ENCODE measurements around the gene FHAD1.

Gene FHAD1

GRCh38 chr1:15226388-15227255 lies 20.4 kb upstream of the FHAD1 start:
- Histone ChIP-seq H3K4me1 (ENCODE audit: control insufficient read depth, low read length) (no peaks in the 10 kb centered on the region), H3K9me3 (ENCODE audit: control insufficient read depth, insufficient read depth, low read length) (no peaks in the 10 kb centered on the region), H3K4me3 (ENCODE audit: low read length) (no peak overlapping the region), H3K27me3 (ENCODE audit: control insufficient read depth, low read length) (no peaks in the 10 kb centered on the region), H4K20me1 (ENCODE audit: control insufficient read depth, insufficient read depth, low read depth, low read length) (no peaks in the 10 kb centered on the region), H3K9me2 (replicated peaks; ENCODE audit: control insufficient read depth, low read length) (no peaks in the 10 kb centered on the region), H3K4me2 (ENCODE audit: low read length) (no peak overlapping the region), H3F3A (ENCODE audit: control insufficient read depth, insufficient read depth) (no peaks in the 10 kb centered on the region), H3K36me3 (ENCODE audit: control insufficient read depth, low read length) (no peaks in the 10 kb centered on the region), H3K27ac (ENCODE audit: low read depth, low read length) (no peak overlapping the region), H3K79me2 (ENCODE audit: control insufficient read depth, low read length) (no peaks in the 10 kb centered on the region)
- TF ChIP-seq, protein P1, sequence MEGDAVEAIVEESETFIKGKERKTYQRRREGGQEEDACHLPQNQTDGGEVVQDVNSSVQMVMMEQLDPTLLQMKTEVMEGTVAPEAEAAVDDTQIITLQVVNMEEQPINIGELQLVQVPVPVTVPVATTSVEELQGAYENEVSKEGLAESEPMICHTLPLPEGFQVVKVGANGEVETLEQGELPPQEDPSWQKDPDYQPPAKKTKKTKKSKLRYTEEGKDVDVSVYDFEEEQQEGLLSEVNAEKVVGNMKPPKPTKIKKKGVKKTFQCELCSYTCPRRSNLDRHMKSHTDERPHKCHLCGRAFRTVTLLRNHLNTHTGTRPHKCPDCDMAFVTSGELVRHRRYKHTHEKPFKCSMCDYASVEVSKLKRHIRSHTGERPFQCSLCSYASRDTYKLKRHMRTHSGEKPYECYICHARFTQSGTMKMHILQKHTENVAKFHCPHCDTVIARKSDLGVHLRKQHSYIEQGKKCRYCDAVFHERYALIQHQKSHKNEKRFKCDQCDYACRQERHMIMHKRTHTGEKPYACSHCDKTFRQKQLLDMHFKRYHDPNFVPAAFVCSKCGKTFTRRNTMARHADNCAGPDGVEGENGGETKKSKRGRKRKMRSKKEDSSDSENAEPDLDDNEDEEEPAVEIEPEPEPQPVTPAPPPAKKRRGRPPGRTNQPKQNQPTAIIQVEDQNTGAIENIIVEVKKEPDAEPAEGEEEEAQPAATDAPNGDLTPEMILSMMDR (IDR thresholded peaks at IDR 0.05; ENCODE audit: low read depth, low read length, poor library complexity, severe bottlenecking), result no peak
- no peak for TF ChIP-seq EZH2phosphoT487 (IDR thresholded peaks at IDR 0.05; ENCODE audit: borderline replicate concordance, low read length)

DNA sequence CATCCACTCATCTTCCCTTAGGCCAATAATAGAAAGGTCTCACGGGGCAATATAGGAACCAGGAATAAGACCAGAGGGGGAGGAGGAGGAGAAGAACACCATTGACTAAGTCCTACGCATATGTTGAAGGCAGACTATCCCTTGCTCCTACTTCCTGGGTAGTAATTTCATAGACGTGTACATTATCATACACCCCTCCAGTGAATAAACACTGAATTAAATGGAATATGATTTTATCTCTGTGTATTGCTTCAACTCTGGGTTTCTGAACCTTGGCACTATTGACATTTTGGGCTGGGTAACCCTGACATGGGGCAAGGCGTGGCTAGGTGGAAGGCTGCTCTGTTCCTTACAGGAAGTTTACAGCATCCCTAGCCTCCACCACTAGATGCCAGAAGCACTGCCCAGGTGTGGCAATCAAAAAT lies 17.3 kb upstream of the FHAD1 start:
- H3K4me2 ChIP-seq (ENCODE audit: low read length), result no peak overlapping the region
- no peak overlapping the region for H3K27ac ChIP-seq (ENCODE audit: low read depth, low read length)
- TF ChIP-seq EZH2phosphoT487 (IDR thresholded peaks at IDR 0.05; ENCODE audit: borderline replicate concordance, low read length), result no peak
- TF ChIP-seq, protein P1 (IDR thresholded peaks at IDR 0.05; ENCODE audit: low read depth, low read length, poor library complexity, severe bottlenecking), result no peak
- H3K79me2 ChIP-seq (ENCODE audit: control insufficient read depth, low read length), result no peaks in the 10 kb centered on the region
- H3K36me3 ChIP-seq (ENCODE audit: control insufficient read depth, low read length), result no peaks in the 10 kb centered on the region
- no peaks in the 10 kb centered on the region for H3K9me3 ChIP-seq (ENCODE audit: control insufficient read depth, insufficient read depth, low read length)
- no peaks in the 10 kb centered on the region for H3F3A ChIP-seq (ENCODE audit: control insufficient read depth, insufficient read depth)
- H4K20me1 ChIP-seq (ENCODE audit: control insufficient read depth, insufficient read depth, low read depth, low read length), result no peaks in the 10 kb centered on the region
- H3K4me3 ChIP-seq (ENCODE audit: low read length), result no peak overlapping the region
- no peaks in the 10 kb centered on the region; the same call in 1 of the 2 replicates for H3K27me3 ChIP-seq (ENCODE audit: control insufficient read depth, low read length)
- H3K9me2 ChIP-seq (replicated peaks; ENCODE audit: control insufficient read depth, low read length), result no peaks in the 10 kb centered on the region
- H3K4me1 ChIP-seq (ENCODE audit: control insufficient read depth, low read length), result no peaks in the 10 kb centered on the region

DNA sequence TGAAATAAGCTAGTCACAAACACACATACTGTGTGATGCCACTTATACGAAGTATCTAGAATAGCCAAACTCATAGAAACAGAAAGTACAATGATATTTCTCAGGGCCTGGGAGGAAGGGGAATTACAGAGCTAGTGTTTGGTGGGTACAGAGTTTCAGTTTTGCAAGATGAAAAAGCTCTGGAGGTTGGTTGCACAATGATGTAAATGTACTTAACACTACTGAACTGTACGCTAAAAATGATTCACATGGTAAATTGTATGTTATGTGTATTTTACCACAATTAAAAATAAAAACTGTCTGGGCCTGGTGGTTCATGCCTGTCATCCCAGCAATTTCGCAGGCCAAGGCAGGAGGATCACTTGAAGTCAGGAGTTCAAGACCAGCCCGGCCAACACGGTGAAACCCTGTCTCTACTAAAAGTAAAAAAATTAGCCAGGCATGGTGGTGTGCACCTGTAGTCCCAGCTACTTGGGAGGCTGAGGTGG lies 15.3 kb upstream of the FHAD1 start:
- H3K79me2 ChIP-seq (ENCODE audit: control insufficient read depth, low read length), result no peaks in the 10 kb centered on the region
- H3K36me3 ChIP-seq (ENCODE audit: control insufficient read depth, low read length), result no peaks in the 10 kb centered on the region
- no peaks in the 10 kb centered on the region for H3K4me1 ChIP-seq (ENCODE audit: control insufficient read depth, low read length)
- H3K9me3 ChIP-seq (ENCODE audit: control insufficient read depth, insufficient read depth, low read length), result no peaks in the 10 kb centered on the region
- TF ChIP-seq, protein P1 (IDR thresholded peaks at IDR 0.05; ENCODE audit: low read depth, low read length, poor library complexity, severe bottlenecking), result no peak
- TF ChIP-seq EZH2phosphoT487 (IDR thresholded peaks at IDR 0.05; ENCODE audit: borderline replicate concordance, low read length), result no peak
- H3K4me3 ChIP-seq (ENCODE audit: low read length), result no peak overlapping the region
- H3K27me3 ChIP-seq (ENCODE audit: control insufficient read depth, low read length), result no peaks in the 10 kb centered on the region; the same call in 1 of the 2 replicates
- no peaks in the 10 kb centered on the region for H3K9me2 ChIP-seq (replicated peaks; ENCODE audit: control insufficient read depth, low read length)
- H3K27ac ChIP-seq (ENCODE audit: low read depth, low read length), result no peak overlapping the region
- no peaks in the 10 kb centered on the region for H3F3A ChIP-seq (ENCODE audit: control insufficient read depth, insufficient read depth)
- H3K4me2 ChIP-seq (ENCODE audit: low read length), result no peak overlapping the region
- no peaks in the 10 kb centered on the region for H4K20me1 ChIP-seq (ENCODE audit: control insufficient read depth, insufficient read depth, low read depth, low read length)
